ENCODE results near the gene UTY. TPM values are rescaled to one million over a fixed set of nuclear protein-coding genes. Genes with fewer than 3 reads are reported as not detected.

Gene UTY
- 1 to 10 TPM; 5.6 to 8.2 (median 7.1) TPM for total RNA-seq (2021; fragmentation: NEBNext Ultra II Directional; extraction: Animal tissue kit (Norgen Biotek cat#: 25700))
- long read RNA-seq, partial matches to known transcripts, result 0 of 2 reads
- long read RNA-seq, other reads (novel, unspliced or antisense), result 2 of 2 reads

DNA sequence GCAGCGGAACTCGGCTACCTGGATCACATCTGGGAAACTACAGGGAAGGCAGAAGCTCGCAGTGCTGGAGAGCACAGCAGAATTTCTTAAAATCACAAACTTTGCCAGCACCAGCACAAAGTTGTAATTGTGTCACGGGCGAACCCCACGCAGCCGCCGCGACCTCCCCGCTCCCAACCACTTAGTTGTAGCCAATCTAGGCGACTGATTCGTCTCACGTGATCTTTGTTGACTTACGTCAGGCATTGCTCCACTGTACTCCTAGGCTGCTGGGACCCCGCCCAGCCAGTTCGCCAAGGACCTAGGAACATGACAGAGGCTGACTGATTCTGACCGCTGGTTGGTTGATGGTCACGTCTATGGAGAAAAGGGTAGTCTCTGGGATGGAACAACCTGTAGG lies at the start of gene UTY:
TSS of gene UTY (minus strand) at position 206 of the 400 bp plus-strand sequence. CDS start 368 bp downstream, outside the sequence.
- TF ChIP-seq, protein P1, sequence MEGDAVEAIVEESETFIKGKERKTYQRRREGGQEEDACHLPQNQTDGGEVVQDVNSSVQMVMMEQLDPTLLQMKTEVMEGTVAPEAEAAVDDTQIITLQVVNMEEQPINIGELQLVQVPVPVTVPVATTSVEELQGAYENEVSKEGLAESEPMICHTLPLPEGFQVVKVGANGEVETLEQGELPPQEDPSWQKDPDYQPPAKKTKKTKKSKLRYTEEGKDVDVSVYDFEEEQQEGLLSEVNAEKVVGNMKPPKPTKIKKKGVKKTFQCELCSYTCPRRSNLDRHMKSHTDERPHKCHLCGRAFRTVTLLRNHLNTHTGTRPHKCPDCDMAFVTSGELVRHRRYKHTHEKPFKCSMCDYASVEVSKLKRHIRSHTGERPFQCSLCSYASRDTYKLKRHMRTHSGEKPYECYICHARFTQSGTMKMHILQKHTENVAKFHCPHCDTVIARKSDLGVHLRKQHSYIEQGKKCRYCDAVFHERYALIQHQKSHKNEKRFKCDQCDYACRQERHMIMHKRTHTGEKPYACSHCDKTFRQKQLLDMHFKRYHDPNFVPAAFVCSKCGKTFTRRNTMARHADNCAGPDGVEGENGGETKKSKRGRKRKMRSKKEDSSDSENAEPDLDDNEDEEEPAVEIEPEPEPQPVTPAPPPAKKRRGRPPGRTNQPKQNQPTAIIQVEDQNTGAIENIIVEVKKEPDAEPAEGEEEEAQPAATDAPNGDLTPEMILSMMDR (IDR thresholded peaks at IDR 0.05), result no peak
- Mint-ChIP-seq H3K27ac (peak within 1 kb of the TSS; percentile 95), H3K4me3 (peak within 1 kb of the TSS; percentile 92), H3K4me1 (ENCODE audit: low read depth) (peaks cover 23% of the 10 kb centered on the region), H3K27me3 (ENCODE audit: insufficient read depth) (no peaks in the 10 kb centered on the region; the same call in none of the 2 replicates), H3K9me3 (no peaks in the 10 kb centered on the region), H3K36me3 (ENCODE audit: low read depth) (peaks cover 5% of the 10 kb centered on the region; the same call in 1 of the 2 replicates)
- peak; percentile 86 for DNase-seq

DNA sequence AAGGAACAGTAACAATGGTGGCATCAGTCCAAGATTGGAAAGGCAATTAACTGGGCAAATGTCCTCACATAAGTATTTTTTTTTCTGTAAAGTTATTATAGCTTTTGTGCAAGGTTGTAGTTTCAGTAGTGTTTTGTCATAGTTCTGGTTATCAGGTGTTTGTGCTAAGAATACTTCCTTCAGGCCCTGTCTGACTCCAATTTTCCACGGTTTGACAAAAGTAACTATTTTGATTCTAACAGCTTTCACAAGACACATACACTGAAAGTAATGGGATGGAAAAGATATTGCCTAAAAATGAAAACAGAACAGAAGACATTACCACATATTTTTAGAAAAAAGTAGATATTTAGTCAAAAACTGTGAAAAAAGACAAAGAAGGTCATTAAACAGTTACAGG lies 40.6 kb upstream of the UTY start:
- Mint-ChIP-seq H3K4me3 (no peak overlapping the region), H3K9me3 (no peaks in the 10 kb centered on the region), H3K4me1 (ENCODE audit: low read depth) (no peaks in the 10 kb centered on the region), H3K27ac (no peak overlapping the region), H3K27me3 (ENCODE audit: insufficient read depth) (peaks cover 2% of the 10 kb centered on the region), H3K36me3 (ENCODE audit: low read depth) (no peaks in the 10 kb centered on the region)
- DNase-seq, result no peak
- TF ChIP-seq, protein P1 (IDR thresholded peaks at IDR 0.05), result no peak

DNA sequence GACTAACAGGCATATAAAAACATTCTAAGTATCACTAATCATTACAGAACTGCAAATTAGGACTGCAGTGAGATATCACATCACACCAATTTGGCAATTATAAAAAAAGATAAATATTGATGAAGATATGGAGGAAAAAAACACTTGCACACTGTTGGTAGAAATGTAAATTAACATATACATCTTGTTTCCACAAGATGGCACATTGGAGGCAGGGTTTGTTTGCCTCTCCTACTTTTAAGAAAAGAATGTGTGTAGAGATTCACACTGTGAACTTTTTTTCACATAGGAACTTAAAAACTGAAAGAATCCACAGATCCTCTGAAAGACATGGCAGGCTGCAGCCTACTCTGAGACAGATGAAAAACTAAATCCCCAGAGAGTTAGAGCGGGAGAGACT lies 21.4 kb upstream of the UTY start:
- Mint-ChIP-seq H3K36me3 (ENCODE audit: low read depth) (no peaks in the 10 kb centered on the region), H3K27me3 (ENCODE audit: insufficient read depth) (peaks cover 4% of the 10 kb centered on the region; the same call in 1 of the 2 replicates), H3K4me1 (ENCODE audit: low read depth) (no peaks in the 10 kb centered on the region), H3K9me3 (no peaks in the 10 kb centered on the region), H3K4me3 (no peak overlapping the region), H3K27ac (no peak overlapping the region)
- no peak for DNase-seq
- TF ChIP-seq, protein P1 (IDR thresholded peaks at IDR 0.05), result peak; percentile 41; the same call in 1 of the 2 replicates

DNA sequence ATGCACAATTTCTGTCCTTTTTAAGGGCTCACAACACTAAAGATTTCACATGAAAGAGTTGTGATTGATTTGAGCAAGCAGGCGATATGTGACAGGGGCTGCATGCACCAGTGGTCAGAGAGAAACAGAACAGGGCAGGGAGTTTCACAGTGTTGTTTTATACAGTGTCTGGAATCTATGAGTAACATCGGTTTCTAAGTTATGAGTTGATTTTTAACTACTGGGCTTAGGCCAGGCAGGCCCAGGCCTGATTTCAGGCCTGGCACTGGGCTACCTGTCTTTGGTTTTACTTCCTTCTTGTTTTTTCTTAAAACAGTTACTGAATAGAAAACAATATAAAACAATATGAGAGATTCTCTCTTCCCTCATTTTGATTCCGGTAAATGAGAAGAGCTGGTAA lies 13.9 kb upstream of the UTY start:
- H3K27me3 Mint-ChIP-seq (ENCODE audit: insufficient read depth), result peaks cover 2% of the 10 kb centered on the region; the same call in 1 of the 2 replicates
- no peaks in the 10 kb centered on the region for H3K36me3 Mint-ChIP-seq (ENCODE audit: low read depth)
- peaks cover 7% of the 10 kb centered on the region; the same call in 1 of the 2 replicates for H3K4me1 Mint-ChIP-seq (ENCODE audit: low read depth)
- no peak for DNase-seq
- TF ChIP-seq, protein P1 (IDR thresholded peaks at IDR 0.05), result no peak
- H3K27ac Mint-ChIP-seq, result no peak overlapping the region
- no peaks in the 10 kb centered on the region for H3K9me3 Mint-ChIP-seq
- no peak overlapping the region for H3K4me3 Mint-ChIP-seq

DNA sequence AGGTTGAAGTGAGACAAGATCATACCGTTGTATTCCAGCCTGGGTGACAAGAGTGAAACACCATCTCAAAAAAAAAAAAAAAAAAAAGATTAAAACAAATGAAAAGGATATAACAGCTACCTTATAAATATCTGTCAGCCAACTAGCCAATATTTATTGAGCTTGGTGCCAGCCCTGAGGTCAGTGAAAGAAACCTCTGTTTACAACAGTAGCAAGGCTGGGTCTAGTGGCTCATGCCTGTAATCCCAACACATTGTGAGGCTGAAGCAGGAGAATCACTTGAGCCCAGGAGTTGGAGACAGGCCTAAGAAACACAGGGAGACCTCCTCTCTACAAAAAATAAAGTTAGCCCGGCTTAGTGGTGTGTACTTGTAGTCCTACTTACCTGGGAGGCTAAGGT lies 12.6 kb upstream of the UTY start:
- H3K36me3 Mint-ChIP-seq (ENCODE audit: low read depth), result no peaks in the 10 kb centered on the region
- peaks cover 7% of the 10 kb centered on the region; the same call in 1 of the 2 replicates for H3K4me1 Mint-ChIP-seq (ENCODE audit: low read depth)
- no peak for DNase-seq
- H3K27ac Mint-ChIP-seq, result no peak overlapping the region
- peaks cover 3% of the 10 kb centered on the region; the same call in 1 of the 2 replicates for H3K27me3 Mint-ChIP-seq (ENCODE audit: insufficient read depth)
- TF ChIP-seq, protein P1 (IDR thresholded peaks at IDR 0.05), result no peak
- H3K9me3 Mint-ChIP-seq, result no peaks in the 10 kb centered on the region
- H3K4me3 Mint-ChIP-seq, result no peak overlapping the region

Measured in HFFc6 (cell line).